ENCODE data around the gene VMP1.
"Not testable (repeated sequence)": the region's sequence is repeated elsewhere in the genome, so short reads cannot be mapped to it uniquely, and the experiment has no call there.

The VMP1 gene

DNA sequence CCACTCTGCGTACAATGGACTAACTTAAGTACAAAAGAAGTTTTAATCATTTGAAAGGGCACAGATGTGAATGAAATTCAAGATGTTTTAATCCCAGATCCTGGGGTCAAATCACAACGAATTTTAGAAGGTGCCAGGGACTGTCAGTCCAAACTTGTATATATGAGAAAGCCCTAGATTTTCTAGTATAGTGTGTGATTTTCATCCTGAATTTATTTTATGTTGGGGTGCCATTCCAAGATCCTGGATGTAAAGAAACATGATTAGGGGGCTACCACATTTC is 121.0 kb downstream of the VMP1 start:
- TF ChIP-seq CTCF (conservative IDR thresholded peaks at IDR 0.05; ENCODE audit: low read depth, low read length) = no peak
- no peak overlapping the region for H3K4me3 ChIP-seq (ENCODE audit: low read depth, low read length)
- DNase-seq (ENCODE audit: low read depth) = no peak

DNA sequence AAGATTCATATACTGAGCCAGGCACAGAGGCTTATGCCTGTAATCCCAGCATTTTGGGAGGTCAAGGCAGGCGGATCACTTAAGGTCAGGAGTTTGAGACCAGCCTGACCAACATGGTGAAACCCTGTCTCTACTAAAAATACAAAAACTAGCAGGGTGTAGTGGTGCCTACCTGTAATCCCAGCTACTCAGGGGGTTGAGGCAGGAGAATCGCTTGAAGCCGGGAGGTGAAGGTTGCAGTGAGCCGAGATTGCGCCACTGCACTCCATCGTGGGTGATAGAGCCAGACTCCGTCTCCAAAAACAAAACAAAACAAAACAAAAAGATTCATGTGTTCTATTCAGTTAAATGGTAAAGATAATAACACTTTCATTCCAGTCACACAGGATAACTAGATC is 121.4 kb downstream of the VMP1 start:
- not testable (repeated sequence) for H3K4me3 ChIP-seq (ENCODE audit: low read depth, low read length); DNase-seq (ENCODE audit: low read depth)

- DNase-seq (ENCODE audit: low read depth) = peak; percentile 99
- peak overlapping the region; percentile 35 for H3K4me3 ChIP-seq (ENCODE audit: low read depth, low read length)
- TF ChIP-seq CTCF (conservative IDR thresholded peaks at IDR 0.05; ENCODE audit: low read depth, low read length) = no peak
These were observed 122.0 kb downstream of the VMP1 start for GRCh38 chr17:59829217-59830006.

DNA sequence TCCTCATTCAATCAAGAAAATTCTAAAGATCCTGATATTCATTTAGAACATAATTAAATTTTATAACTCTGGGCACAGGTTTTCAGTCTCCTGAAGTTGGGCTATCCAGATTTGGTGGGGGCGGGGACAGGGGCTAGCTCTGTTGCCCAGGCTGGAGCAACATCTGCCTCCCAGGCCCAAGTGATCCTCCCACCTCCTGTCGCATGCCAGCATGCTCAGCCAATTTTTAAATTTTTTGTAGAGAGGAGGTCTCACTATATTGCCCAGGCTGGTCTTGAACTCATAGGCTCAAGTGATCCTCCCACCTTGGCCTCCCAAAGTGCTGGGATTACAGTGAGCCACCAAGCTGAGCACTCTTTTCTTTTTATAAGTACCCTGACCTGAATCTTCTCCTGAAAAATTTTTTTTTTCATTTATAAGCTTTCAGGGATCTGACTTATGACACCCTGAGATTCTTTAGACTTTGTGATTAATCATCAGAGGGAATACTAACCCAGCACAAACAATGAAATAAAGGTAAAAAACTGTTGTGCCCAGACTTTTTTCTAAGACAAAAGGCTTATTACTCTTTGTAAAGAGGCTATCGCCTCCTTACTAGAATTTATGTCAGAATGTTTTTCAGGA is 122.7 kb downstream of the VMP1 start:
- DNase-seq (ENCODE audit: low read depth) = peak; percentile 70

DNA sequence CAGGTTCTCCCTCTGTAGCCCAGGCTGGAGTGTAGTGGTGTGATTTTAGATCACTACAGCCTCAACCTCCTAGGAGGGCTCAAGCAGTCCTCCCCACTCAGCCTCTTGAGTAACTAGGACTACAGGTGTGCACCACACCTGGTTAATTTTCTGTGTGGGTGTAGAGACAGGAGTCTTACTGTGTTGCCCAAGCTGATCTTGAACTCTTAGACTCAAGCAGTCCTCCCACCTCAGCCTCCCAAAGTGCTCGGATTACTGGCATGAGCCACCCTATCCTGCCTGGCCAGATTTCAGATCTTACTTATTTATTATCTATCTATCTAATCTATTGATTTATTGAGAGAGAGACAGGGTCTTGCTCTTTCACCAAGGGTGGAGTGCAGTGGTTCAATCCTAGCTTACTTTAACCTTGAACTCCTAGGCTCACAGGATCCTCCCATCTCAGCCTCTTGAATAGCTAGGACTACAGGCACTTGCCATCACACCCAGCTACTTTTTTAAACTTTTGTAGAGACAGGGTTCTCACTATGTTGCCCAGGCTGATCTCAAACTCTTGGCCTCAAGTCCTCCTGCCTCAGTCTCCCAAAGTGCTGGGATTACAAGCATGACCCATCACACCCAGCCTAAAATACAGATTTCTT is 123.5 kb downstream of the VMP1 start:
- no peak overlapping the region for H3K4me3 ChIP-seq (ENCODE audit: low read depth, low read length)
- DNase-seq (ENCODE audit: low read depth) = no peak
- no peak for TF ChIP-seq CTCF (conservative IDR thresholded peaks at IDR 0.05; ENCODE audit: low read depth, low read length)

More for the DNA sequence above, 122.7 kb downstream of the VMP1 start:
- no peak for TF ChIP-seq CTCF (conservative IDR thresholded peaks at IDR 0.05; ENCODE audit: low read depth, low read length)
- no peak overlapping the region for H3K4me3 ChIP-seq (ENCODE audit: low read depth, low read length)

DNA sequence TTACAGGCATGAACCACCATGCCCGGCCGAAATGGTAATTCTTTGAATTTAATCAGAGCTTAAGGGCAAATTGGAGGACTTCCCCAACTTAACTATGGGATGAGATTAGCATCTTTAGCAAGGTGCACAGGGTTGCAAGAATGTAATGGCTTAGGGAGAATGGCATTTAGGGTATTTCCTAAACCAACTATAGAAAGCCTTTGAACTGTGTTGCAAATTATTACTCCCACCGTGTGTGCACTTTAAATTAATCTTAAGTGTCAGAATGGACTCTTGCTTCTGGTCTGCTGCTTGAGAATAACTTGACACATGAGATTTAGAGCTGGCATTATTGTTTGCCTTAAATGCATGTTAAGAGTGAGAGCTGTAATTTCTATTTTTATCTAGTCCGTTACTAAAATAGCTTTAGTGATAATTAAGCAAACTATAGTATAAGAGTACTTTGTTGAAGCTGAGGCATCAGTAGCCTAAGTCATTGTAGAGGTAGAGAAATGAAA is 125.5 kb downstream of the VMP1 start:
- no peak overlapping the region for H3K4me3 ChIP-seq (ENCODE audit: low read depth, low read length)
- TF ChIP-seq CTCF (conservative IDR thresholded peaks at IDR 0.05; ENCODE audit: low read depth, low read length) = no peak
- DNase-seq (ENCODE audit: low read depth) = peak; percentile 55

DNA sequence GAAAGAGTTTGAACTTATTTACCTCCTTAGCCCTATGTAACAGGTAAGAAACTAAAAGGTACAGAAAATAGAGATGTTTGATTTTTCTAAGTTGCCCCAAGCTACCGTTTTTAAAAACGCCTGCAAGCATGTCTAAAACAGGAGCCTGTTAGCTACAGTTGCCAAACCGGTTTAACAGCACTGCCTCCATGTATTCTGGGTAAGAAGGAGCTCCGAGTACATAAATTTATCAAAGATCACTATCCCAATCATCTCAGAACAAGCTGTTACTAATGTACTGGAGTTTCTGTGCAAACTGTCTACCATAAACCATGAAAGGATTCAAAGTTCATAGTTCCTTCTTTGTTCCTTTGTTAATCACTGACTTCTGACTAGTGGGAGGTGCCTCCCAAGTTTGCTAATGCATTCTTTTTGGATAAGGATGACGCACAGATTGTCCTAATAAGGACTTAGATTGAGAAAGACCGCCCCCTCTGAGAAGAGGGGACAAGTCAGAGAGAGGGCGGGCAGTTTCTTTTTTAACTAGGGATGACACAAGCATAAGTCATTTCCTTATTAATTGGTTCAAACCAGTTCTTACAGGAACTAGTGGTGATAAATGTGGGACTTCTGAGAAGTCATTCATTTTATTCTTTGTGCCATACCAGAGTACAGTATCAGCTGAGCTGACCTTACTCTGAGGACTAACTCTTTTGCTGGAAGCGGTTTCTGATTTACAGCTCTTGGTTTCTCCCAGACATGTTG is 130.0 kb downstream of the VMP1 start:
- H3K4me3 ChIP-seq (ENCODE audit: low read depth, low read length) = peak overlapping the region; percentile 83
- DNase-seq (ENCODE audit: low read depth) = peak; percentile 100
- TF ChIP-seq CTCF (conservative IDR thresholded peaks at IDR 0.05; ENCODE audit: low read depth, low read length) = no peak
